ENCODE measurements around the gene RBP5.
A peak's percentile ranks its signal among the peaks of the same experiment; 100 is the strongest.

DNA sequence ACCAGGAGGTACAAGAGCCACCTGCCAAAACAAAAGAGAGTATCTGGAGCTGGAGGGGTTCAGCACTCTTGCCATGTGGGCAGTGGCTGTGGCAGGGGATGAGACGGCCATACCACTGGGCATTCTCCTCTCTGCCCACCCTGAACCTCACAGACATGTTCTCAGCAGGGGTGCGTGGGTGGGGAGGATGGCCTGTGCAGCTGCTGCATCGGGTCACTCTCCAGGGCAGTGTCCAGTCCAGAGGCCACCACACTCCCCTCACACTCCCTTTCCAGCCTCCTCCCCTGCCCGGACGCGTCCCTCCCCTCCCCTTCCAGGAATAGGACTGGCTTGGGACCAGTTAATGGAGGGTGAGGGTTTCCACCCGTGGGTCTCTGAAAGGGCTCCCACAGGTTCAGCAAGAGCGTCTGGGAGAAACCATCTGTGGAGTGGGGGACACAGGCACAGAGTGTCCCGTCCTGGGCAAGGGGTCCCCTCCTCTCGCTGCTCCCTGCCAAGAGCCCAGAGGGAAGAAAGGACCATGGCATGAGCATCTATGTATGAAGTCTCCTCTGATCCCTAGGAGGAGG is 36.9 kb downstream of the RBP5 start:
- no peak for TF ChIP-seq POLR2AphosphoS5 (IDR thresholded peaks at IDR 0.05)
- TF ChIP-seq EP300 (IDR thresholded peaks at IDR 0.05): peak; percentile 7
- TF ChIP-seq, protein P1, sequence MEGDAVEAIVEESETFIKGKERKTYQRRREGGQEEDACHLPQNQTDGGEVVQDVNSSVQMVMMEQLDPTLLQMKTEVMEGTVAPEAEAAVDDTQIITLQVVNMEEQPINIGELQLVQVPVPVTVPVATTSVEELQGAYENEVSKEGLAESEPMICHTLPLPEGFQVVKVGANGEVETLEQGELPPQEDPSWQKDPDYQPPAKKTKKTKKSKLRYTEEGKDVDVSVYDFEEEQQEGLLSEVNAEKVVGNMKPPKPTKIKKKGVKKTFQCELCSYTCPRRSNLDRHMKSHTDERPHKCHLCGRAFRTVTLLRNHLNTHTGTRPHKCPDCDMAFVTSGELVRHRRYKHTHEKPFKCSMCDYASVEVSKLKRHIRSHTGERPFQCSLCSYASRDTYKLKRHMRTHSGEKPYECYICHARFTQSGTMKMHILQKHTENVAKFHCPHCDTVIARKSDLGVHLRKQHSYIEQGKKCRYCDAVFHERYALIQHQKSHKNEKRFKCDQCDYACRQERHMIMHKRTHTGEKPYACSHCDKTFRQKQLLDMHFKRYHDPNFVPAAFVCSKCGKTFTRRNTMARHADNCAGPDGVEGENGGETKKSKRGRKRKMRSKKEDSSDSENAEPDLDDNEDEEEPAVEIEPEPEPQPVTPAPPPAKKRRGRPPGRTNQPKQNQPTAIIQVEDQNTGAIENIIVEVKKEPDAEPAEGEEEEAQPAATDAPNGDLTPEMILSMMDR (IDR thresholded peaks at IDR 0.05): no peak

Measured in stomach (tissue), 4 donors.